T-helper 1 cell (primary cell): Measurements from ENCODE around the gene LARGE1.

Experiments
- DNase-seq, 5 donors: peaks; one replicate each; pipeline ENCODE4 v3.0.0-alpha.2; 2012 to 2020

The LARGE1 gene

GRCh38 chr22:33519071-33519973, 401.0 kb downstream of the LARGE1 start:
- DNase-seq, result peak in 1 of 5 donors; percentile 9

GRCh38 chr22:33518405-33518804, 401.9 kb downstream of the LARGE1 start:
- DNase-seq, result no peak

GRCh38 chr22:33515795-33516194, 404.5 kb downstream of the LARGE1 start:
- no peak for DNase-seq

- DNase-seq, result no peak
Measured at GRCh38 chr22:33513388-33514338, 406.6 kb downstream of the LARGE1 start.

- DNase-seq, result no peak
Measured at GRCh38 chr22:33512908-33513307, 407.4 kb downstream of the LARGE1 start.

GRCh38 chr22:33510429-33510904, 409.8 kb downstream of the LARGE1 start:
- no peak for DNase-seq

GRCh38 chr22:33504941-33505625, 415.2 kb downstream of the LARGE1 start:
- no peak for DNase-seq

GRCh38 chr22:33496112-33496511, 424.2 kb downstream of the LARGE1 start:
- DNase-seq, result no peak

GRCh38 chr22:33493476-33494205, 426.6 kb downstream of the LARGE1 start:
- DNase-seq, result no peak

GRCh38 chr22:33492210-33492651, 428.0 kb downstream of the LARGE1 start:
- DNase-seq, result no peak

- no peak for DNase-seq
Measured at GRCh38 chr22:33487041-33487716, 433.1 kb downstream of the LARGE1 start.

- no peak for DNase-seq
Measured at GRCh38 chr22:33481550-33481949, 438.7 kb downstream of the LARGE1 start.

GRCh38 chr22:33477120-33478111, 442.9 kb downstream of the LARGE1 start:
- DNase-seq, result no peak

GRCh38 chr22:33476716-33477115, 443.6 kb downstream of the LARGE1 start:
- DNase-seq, result no peak

GRCh38 chr22:33476206-33476605, 444.1 kb downstream of the LARGE1 start:
- no peak for DNase-seq

GRCh38 chr22:33474587-33474986, 445.7 kb downstream of the LARGE1 start:
- no peak for DNase-seq

- DNase-seq, result no peak
Measured at GRCh38 chr22:33472462-33473344, 447.6 kb downstream of the LARGE1 start.

- DNase-seq, result no peak
Measured at GRCh38 chr22:33470456-33470855, 449.8 kb downstream of the LARGE1 start.

- no peak for DNase-seq
Measured at GRCh38 chr22:33467620-33468095, 452.6 kb downstream of the LARGE1 start.
